Right renal pelvis (tissue), 4 donors: Measurements from ENCODE around the gene FLNB. TPM values are rescaled to one million over a fixed set of nuclear protein-coding genes. Genes with fewer than 3 reads are reported as not detected.

Experiments used
- DNase-seq, 4 donors: peaks; one replicate each; pipeline ENCODE4 v3.0.0-alpha.2; 2013; ENCODE audit warnings: low read depth in 4 of 4, low spot score in 3 of 4, missing footprints in 1 of 4
- polyA plus RNA-seq, 4 donors: library from polyadenylated mRNA; unstranded; fragments of 120-200 nt; gene quantifications; one replicate each; pipeline ENCODE4 v1.2.1, GENCODE V29; 2013; ENCODE audit not compliant: insufficient read length in 4 of 4

FLNB gene
- polyA plus RNA-seq, 4 donors, result 165 to 175 (median 173) TPM

- DNase-seq, result no peak
These were observed 94.1 kb downstream of the FLNB start for GRCh38 chr3:58102390-58102750.

- no peak for DNase-seq
These were observed 94.8 kb downstream of the FLNB start for GRCh38 chr3:58102976-58103451.

- no peak for DNase-seq
These were observed 95.9 kb downstream of the FLNB start for GRCh38 chr3:58104151-58104550.

- no peak for DNase-seq
These were observed 96.5 kb downstream of the FLNB start for GRCh38 chr3:58104712-58105111.

- DNase-seq, result no peak
These were observed 97.0 kb downstream of the FLNB start for GRCh38 chr3:58105196-58105595.

- DNase-seq, result no peak
These were observed 97.8 kb downstream of the FLNB start for GRCh38 chr3:58106061-58106460.

- no peak for DNase-seq
These were observed 98.4 kb downstream of the FLNB start for GRCh38 chr3:58106640-58107039.

- no peak for DNase-seq
These were observed 99.4 kb downstream of the FLNB start for GRCh38 chr3:58107597-58107996.

- DNase-seq, result no peak
These were observed 101.5 kb downstream of the FLNB start for GRCh38 chr3:58109752-58110151.

- peak in 2 of 4 donors; percentile 50 to 65 for DNase-seq
These were observed 103.4 kb downstream of the FLNB start for GRCh38 chr3:58111513-58112184.

- no peak for DNase-seq
These were observed 103.9 kb downstream of the FLNB start for GRCh38 chr3:58112185-58112535.

GRCh38 chr3:58115175-58115574, 107.0 kb downstream of the FLNB start:
- no peak for DNase-seq

GRCh38 chr3:58116161-58116955, 108.1 kb downstream of the FLNB start:
- no peak for DNase-seq

GRCh38 chr3:58116985-58117384, 108.8 kb downstream of the FLNB start:
- DNase-seq, result no peak

- peak in 1 of 4 donors; percentile 36 for DNase-seq
These were observed 109.4 kb downstream of the FLNB start for GRCh38 chr3:58117561-58118181.

- no peak for DNase-seq
These were observed 111.0 kb downstream of the FLNB start for GRCh38 chr3:58119186-58119585.

- no peak for DNase-seq
These were observed 112.0 kb downstream of the FLNB start for GRCh38 chr3:58120075-58120812.

- no peak for DNase-seq
These were observed 113.0 kb downstream of the FLNB start for GRCh38 chr3:58121183-58121582.

GRCh38 chr3:58122936-58123700, 114.9 kb downstream of the FLNB start:
- no peak for DNase-seq

GRCh38 chr3:58124387-58124786, 116.2 kb downstream of the FLNB start:
- no peak for DNase-seq
